ENCODE measurements around the gene SIGLEC8.

The SIGLEC8 gene

DNA sequence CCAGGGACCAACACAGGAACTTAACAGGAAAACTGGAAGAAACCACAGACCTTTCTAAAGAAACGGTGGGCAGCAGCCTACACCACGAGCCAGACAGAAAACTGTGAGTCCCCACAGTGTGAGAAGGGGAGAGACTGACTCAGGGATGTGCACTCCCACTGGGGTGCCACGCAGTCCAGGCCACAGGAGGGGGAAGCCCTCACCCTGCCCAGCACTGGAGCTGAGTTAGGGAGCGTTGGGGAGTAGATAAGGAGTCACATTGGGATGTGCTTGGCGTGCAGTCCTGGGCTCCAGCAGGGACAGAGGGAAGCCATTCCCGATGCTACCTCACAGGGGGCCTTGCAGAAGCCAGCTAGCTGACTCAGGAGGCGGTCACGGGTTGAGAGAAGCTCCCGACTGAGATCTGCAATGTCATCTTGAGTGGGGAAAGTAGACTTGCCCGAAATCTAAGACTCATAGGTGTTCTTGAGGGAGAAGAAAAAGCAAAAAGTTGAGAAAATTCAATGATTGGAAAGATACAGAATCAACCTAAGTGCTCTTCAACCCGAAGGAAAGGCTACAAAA, 17.3 kb downstream of the SIGLEC8 start:
- Histone ChIP-seq H3K27ac (ENCODE audit: poor library complexity, severe bottlenecking) (no peak overlapping the region), H3K36me3 (ENCODE audit: low read depth) (no peaks in the 10 kb centered on the region), H3K27me3 (ENCODE audit: insufficient read depth, poor library complexity, severe bottlenecking) (peaks cover 16% of the 10 kb centered on the region), H3K4me1 (ENCODE audit: insufficient read depth, poor library complexity, severe bottlenecking) (no peaks in the 10 kb centered on the region), H3K9me3 (ENCODE audit: severe bottlenecking) (no peaks in the 10 kb centered on the region), H3K4me3 (ENCODE audit: severe bottlenecking) (no peak overlapping the region)
- TF ChIP-seq CTCF (IDR thresholded peaks at IDR 0.05; ENCODE audit: poor library complexity, severe bottlenecking), result no peak
- ATAC-seq (ENCODE audit: low read depth), result 0 out of 3 replicates have a peak, but pooled peaks have one; percentile 23
- no peak for DNase-seq (ENCODE audit: low spot score)

DNA sequence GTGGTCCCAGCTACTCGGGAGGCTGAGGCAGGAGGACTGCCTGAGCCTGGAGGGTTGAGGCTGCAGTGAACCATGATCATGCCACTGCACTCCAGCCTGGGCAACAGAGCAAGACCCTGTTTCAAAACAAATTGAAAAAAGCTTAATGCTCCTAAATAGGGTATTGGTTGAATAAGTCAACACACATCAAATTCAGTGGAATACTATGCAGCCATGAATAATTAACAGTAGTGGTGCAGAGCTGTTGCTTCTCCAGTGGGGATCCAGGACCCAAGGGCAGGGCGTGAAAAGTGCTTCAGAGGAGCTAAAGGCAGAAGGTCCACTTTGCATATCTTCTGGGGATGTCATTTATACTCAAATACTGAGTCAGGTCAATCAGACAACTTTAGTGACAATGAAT, 18.2 kb downstream of the SIGLEC8 start:
- Histone ChIP-seq H3K4me3 (ENCODE audit: severe bottlenecking) (no peak overlapping the region), H3K9me3 (ENCODE audit: severe bottlenecking) (no peaks in the 10 kb centered on the region), H3K27me3 (ENCODE audit: insufficient read depth, poor library complexity, severe bottlenecking) (peaks cover 16% of the 10 kb centered on the region), H3K4me1 (ENCODE audit: insufficient read depth, poor library complexity, severe bottlenecking) (no peaks in the 10 kb centered on the region), H3K27ac (ENCODE audit: poor library complexity, severe bottlenecking) (no peak overlapping the region), H3K36me3 (ENCODE audit: low read depth) (no peaks in the 10 kb centered on the region)
- no peak for DNase-seq (ENCODE audit: low spot score)
- no peak for ATAC-seq (ENCODE audit: low read depth)
- no peak for TF ChIP-seq CTCF (IDR thresholded peaks at IDR 0.05; ENCODE audit: poor library complexity, severe bottlenecking)

DNA sequence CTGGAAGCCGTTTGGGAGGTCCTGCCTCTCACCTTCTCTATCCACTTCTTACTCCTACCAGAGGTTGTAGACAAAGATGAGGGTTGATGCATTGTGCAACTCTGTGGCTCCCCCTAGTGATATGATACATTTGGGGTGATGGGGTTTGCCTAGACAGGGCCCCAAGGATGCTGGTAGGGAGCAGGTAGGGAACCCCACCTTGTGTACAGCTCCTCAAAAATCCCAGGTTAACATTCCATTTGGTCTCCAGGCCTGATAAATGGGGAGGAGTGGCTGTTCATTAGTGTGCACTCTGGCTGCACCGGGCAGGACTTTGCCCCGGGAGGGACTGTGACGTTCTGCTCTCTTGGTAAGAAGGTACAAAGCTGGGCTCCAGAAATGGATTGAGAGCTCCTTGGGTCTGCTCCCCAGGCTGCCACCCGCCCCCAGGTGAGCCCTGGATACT, 19.2 kb downstream of the SIGLEC8 start:
- H3K4me3 ChIP-seq (ENCODE audit: severe bottlenecking), result no peak overlapping the region
- peaks cover 16% of the 10 kb centered on the region for H3K27me3 ChIP-seq (ENCODE audit: insufficient read depth, poor library complexity, severe bottlenecking)
- H3K4me1 ChIP-seq (ENCODE audit: insufficient read depth, poor library complexity, severe bottlenecking), result no peaks in the 10 kb centered on the region
- ATAC-seq (ENCODE audit: low read depth), result no peak
- H3K36me3 ChIP-seq (ENCODE audit: low read depth), result no peaks in the 10 kb centered on the region
- DNase-seq (ENCODE audit: low spot score), result no peak
- H3K27ac ChIP-seq (ENCODE audit: poor library complexity, severe bottlenecking), result no peak overlapping the region
- H3K9me3 ChIP-seq (ENCODE audit: severe bottlenecking), result no peaks in the 10 kb centered on the region
- no peak for TF ChIP-seq CTCF (IDR thresholded peaks at IDR 0.05; ENCODE audit: poor library complexity, severe bottlenecking)

GRCh38 chr19:51434456-51434855, 23.8 kb downstream of the SIGLEC8 start:
- no peak for ATAC-seq (ENCODE audit: low read depth)
- Histone ChIP-seq H3K4me3 (ENCODE audit: severe bottlenecking) (no peak overlapping the region), H3K36me3 (ENCODE audit: low read depth) (no peaks in the 10 kb centered on the region), H3K27me3 (ENCODE audit: insufficient read depth, poor library complexity, severe bottlenecking) (peaks cover 6% of the 10 kb centered on the region), H3K9me3 (ENCODE audit: severe bottlenecking) (no peaks in the 10 kb centered on the region), H3K4me1 (ENCODE audit: insufficient read depth, poor library complexity, severe bottlenecking) (no peaks in the 10 kb centered on the region), H3K27ac (ENCODE audit: poor library complexity, severe bottlenecking) (no peak overlapping the region)
- no peak for DNase-seq (ENCODE audit: low spot score)
- TF ChIP-seq CTCF (IDR thresholded peaks at IDR 0.05; ENCODE audit: poor library complexity, severe bottlenecking), result no peak

DNA sequence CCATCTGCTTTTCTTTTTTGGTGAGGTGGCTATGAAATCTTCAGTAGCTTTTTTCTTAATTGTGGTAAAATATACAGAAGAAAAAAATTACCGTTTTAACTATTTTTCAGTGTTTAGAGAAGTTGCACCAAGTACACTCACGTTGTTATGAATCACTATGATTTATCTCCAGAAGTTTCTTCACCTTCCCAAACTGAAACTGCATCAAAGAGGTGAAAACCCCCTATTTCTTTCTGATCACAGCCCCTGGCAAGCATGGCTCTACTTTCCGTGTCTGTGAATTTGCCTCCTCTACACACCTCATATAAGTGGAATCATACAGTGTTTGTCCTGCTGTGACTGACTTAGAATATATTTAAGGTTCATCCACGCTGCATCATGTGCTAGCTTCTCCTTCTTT, 25.2 kb downstream of the SIGLEC8 start:
- Histone ChIP-seq H3K4me1 (ENCODE audit: insufficient read depth, poor library complexity, severe bottlenecking) (no peaks in the 10 kb centered on the region), H3K27ac (ENCODE audit: poor library complexity, severe bottlenecking) (no peak overlapping the region), H3K9me3 (ENCODE audit: severe bottlenecking) (no peaks in the 10 kb centered on the region), H3K27me3 (ENCODE audit: insufficient read depth, poor library complexity, severe bottlenecking) (peaks cover 6% of the 10 kb centered on the region), H3K4me3 (ENCODE audit: severe bottlenecking) (no peak overlapping the region), H3K36me3 (ENCODE audit: low read depth) (no peaks in the 10 kb centered on the region)
- TF ChIP-seq CTCF (IDR thresholded peaks at IDR 0.05; ENCODE audit: poor library complexity, severe bottlenecking), result no peak
- ATAC-seq (ENCODE audit: low read depth) (no peak), DNase-seq (ENCODE audit: low spot score) (no peak)
